Thyroid gland (tissue), 4 donors: ENCODE measurements around the gene SEMA3A. TPM values are rescaled to one million over a fixed set of nuclear protein-coding genes. Genes with fewer than 3 reads are reported as not detected.

Experiments
- DNase-seq, 2 donors: peaks; one replicate each; pipeline ENCODE4 v3.0.0-alpha.2; 2019
- H3K27ac ChIP-seq, 3 donors: fragments of 200-600 bp; sonication (generic); 1 replicate in 2 of 3; 2 replicates in 1 of 3; pipeline ENCODE4 v1.5.1; 2016 to 2019; ENCODE audit warnings: mild to moderate bottlenecking in 1 of 3, moderate library complexity in 1 of 3
- H3K27me3 ChIP-seq: fragments of 200-600 bp; sonication (generic); one replicate; pipeline ENCODE4 v1.5.1; 2019
- H3K36me3 ChIP-seq, 2 donors: fragments of 200-600 bp; sonication (generic); one replicate each; pipeline ENCODE4 v1.5.1; 2016 to 2019
- H3K4me1 ChIP-seq, 2 donors: fragments of 200-600 bp; sonication (generic); one replicate each; pipeline ENCODE4 v1.5.1; 2017 to 2019
- H3K4me3 ChIP-seq, 3 donors: fragments of 200-600 bp; sonication (generic); replicated peaks in 1 of 3; 1 replicate in 2 of 3; 2 replicates in 1 of 3; pipeline ENCODE4 v1.5.1; 2016; ENCODE audit warnings: mild to moderate bottlenecking in 1 of 3
- H3K9me3 ChIP-seq: fragments of 200-600 bp; sonication (generic); one replicate; pipeline ENCODE4 v1.5.1; 2017
- CTCF ChIP-seq, 6 experiments: fragments of 200-600 bp in 3 of 6; fragments of 450-650 bp in 3 of 6; sonication (generic) in 3 of 6; IDR thresholded peaks; one replicate each; pipeline ENCODE4 v1.5.1; 2016 to 2019; ENCODE audit warnings: antibody characterized with exemption in 6 of 6, mild to moderate bottlenecking in 2 of 6, inconsistent platforms in 1 of 6, moderate library complexity in 1 of 6
- POLR2A ChIP-seq, 2 donors: fragments of 450-650 bp; IDR thresholded peaks; one replicate each; pipeline ENCODE4 v1.6.1; 2017; ENCODE audit warnings: antibody characterized with exemption in 2 of 2, mild to moderate bottlenecking in 2 of 2, moderate library complexity in 1 of 2
- WGBS, 2 donors: methylation state at CpG; one replicate each; pipeline ENCODE4 v1.1.5; 2017; 5-methylcytosine and 5-hydroxymethylcytosine counted together
- intact Hi-C: fragments of 100-400 bp; cut with DNase I; formaldehyde crosslinking; loops from one replicate; pipeline ENCODE4 v1.15.1; 2023
- total RNA-seq, 4 donors: library from RNA; depleted of rRNA; stranded (reverse); fragments of >200 nt; gene quantifications; one replicate each; pipeline ENCODE4 v1.2.3, GENCODE V29; 2016

Gene SEMA3A
- total RNA-seq, 4 donors from 2014 or later: 6.5 to 18.0 (median 13.0) TPM

GRCh38 chr7:84176716-84177115 lies 17.9 kb downstream of the SEMA3A start:
- Histone ChIP-seq H3K9me3 (no peaks in the 10 kb centered on the region), H3K4me1 (no peaks in the 10 kb centered on the region), H3K27ac (no peak overlapping the region), H3K27me3 (no peaks in the 10 kb centered on the region), H3K4me3 (no peak overlapping the region), H3K36me3 (no peaks in the 10 kb centered on the region)
- intact Hi-C loops: no loop called here
- TF ChIP-seq CTCF (IDR thresholded peaks at IDR 0.05) (no peak), POLR2A (IDR thresholded peaks at IDR 0.05) (no peak)
- no peak for DNase-seq
- 65 to 72% methylated on average over 2 of the region's 2 CpGs for WGBS, 2 donors

- Histone ChIP-seq H3K9me3 (no peaks in the 10 kb centered on the region), H3K27me3 (no peaks in the 10 kb centered on the region), H3K27ac (no peak overlapping the region), H3K4me1 (no peaks in the 10 kb centered on the region), H3K4me3 (no peak overlapping the region), H3K36me3 (no peaks in the 10 kb centered on the region)
- no peak for TF ChIP-seq POLR2A (IDR thresholded peaks at IDR 0.05)
- TF ChIP-seq CTCF (IDR thresholded peaks at IDR 0.05): no peak
- intact Hi-C loops: no loop called here
- no peak for DNase-seq
- WGBS, 2 donors: 96 to 97% methylated on average over 2 of the region's 2 CpGs
Measured at GRCh38 chr7:84175461-84175860, 19.1 kb downstream of the SEMA3A start.

GRCh38 chr7:84170646-84171045 lies 23.9 kb downstream of the SEMA3A start:
- no peak overlapping the region for H3K27ac ChIP-seq
- H3K36me3 ChIP-seq: no peaks in the 10 kb centered on the region
- TF ChIP-seq POLR2A (IDR thresholded peaks at IDR 0.05) (no peak), CTCF (IDR thresholded peaks at IDR 0.05) (no peak)
- no peak for DNase-seq
- intact Hi-C loops: no loop called here
- WGBS, 2 donors: 79 to 83% methylated on average over 2 of the region's 2 CpGs
- no peaks in the 10 kb centered on the region for H3K9me3 ChIP-seq
- H3K4me3 ChIP-seq: no peak overlapping the region
- no peaks in the 10 kb centered on the region for H3K27me3 ChIP-seq
- no peaks in the 10 kb centered on the region for H3K4me1 ChIP-seq

- intact Hi-C loops: no loop called here
- no peak overlapping the region for H3K27ac ChIP-seq
- H3K27me3 ChIP-seq: no peaks in the 10 kb centered on the region
- no peak overlapping the region for H3K4me3 ChIP-seq
- H3K36me3 ChIP-seq: no peaks in the 10 kb centered on the region
- WGBS, 2 donors: 75 to 76% methylated on average over 1 of the region's 1 CpG
- H3K4me1 ChIP-seq: no peaks in the 10 kb centered on the region
- DNase-seq: no peak
- no peak for TF ChIP-seq CTCF (IDR thresholded peaks at IDR 0.05)
- no peak for TF ChIP-seq POLR2A (IDR thresholded peaks at IDR 0.05)
- no peaks in the 10 kb centered on the region for H3K9me3 ChIP-seq
Measured at GRCh38 chr7:84162584-84162983, 32.0 kb downstream of the SEMA3A start.

- intact Hi-C loops: no loop called here
- no peaks in the 10 kb centered on the region for H3K4me1 ChIP-seq
- no peak for DNase-seq
- no peak overlapping the region for H3K27ac ChIP-seq
- H3K9me3 ChIP-seq: no peaks in the 10 kb centered on the region
- no peak for TF ChIP-seq POLR2A (IDR thresholded peaks at IDR 0.05)
- no peak for TF ChIP-seq CTCF (IDR thresholded peaks at IDR 0.05)
- no peak overlapping the region for H3K4me3 ChIP-seq
- H3K27me3 ChIP-seq: no peaks in the 10 kb centered on the region
- H3K36me3 ChIP-seq: no peaks in the 10 kb centered on the region
Measured at GRCh38 chr7:84162125-84162524, 32.5 kb downstream of the SEMA3A start.
